Measurements from ENCODE around the gene SKI. TPM values are rescaled to one million over a fixed set of nuclear protein-coding genes. Genes with fewer than 3 reads are reported as not detected.

SKI gene
- total RNA-seq, 1 donor from 2014 or later, result 132 TPM

GRCh38 chr1:2344744-2345296, 116.7 kb downstream of the SKI start:
- Mint-ChIP-seq H3K9me3 (ENCODE audit: unreplicated experiment) (no peaks in the 10 kb centered on the region), H3K27me3 (ENCODE audit: unreplicated experiment) (no peaks in the 10 kb centered on the region), H3K4me1 (ENCODE audit: unreplicated experiment) (no peaks in the 10 kb centered on the region), H3K4me3 (ENCODE audit: unreplicated experiment) (no peak overlapping the region), H3K36me3 (ENCODE audit: unreplicated experiment) (no peaks in the 10 kb centered on the region), H3K27ac (ENCODE audit: unreplicated experiment) (no peak overlapping the region)
- no peak for TF ChIP-seq CTCF (IDR thresholded peaks at IDR 0.05)
- no peak for DNase-seq (ENCODE audit: extremely low spot score, unreplicated experiment)

GRCh38 chr1:2345297-2346075, 117.4 kb downstream of the SKI start:
- Mint-ChIP-seq H3K4me1 (ENCODE audit: unreplicated experiment) (no peaks in the 10 kb centered on the region), H3K27me3 (ENCODE audit: unreplicated experiment) (no peaks in the 10 kb centered on the region), H3K36me3 (ENCODE audit: unreplicated experiment) (no peaks in the 10 kb centered on the region), H3K27ac (ENCODE audit: unreplicated experiment) (no peak overlapping the region), H3K4me3 (ENCODE audit: unreplicated experiment) (no peak overlapping the region), H3K9me3 (ENCODE audit: unreplicated experiment) (no peaks in the 10 kb centered on the region)
- no peak for TF ChIP-seq CTCF (IDR thresholded peaks at IDR 0.05)
- no peak for DNase-seq (ENCODE audit: extremely low spot score, unreplicated experiment)

- no peak for TF ChIP-seq CTCF (IDR thresholded peaks at IDR 0.05)
- Mint-ChIP-seq H3K27ac (ENCODE audit: unreplicated experiment) (no peak overlapping the region), H3K4me3 (ENCODE audit: unreplicated experiment) (no peak overlapping the region), H3K36me3 (ENCODE audit: unreplicated experiment) (no peaks in the 10 kb centered on the region), H3K27me3 (ENCODE audit: unreplicated experiment) (no peaks in the 10 kb centered on the region), H3K9me3 (ENCODE audit: unreplicated experiment) (no peaks in the 10 kb centered on the region), H3K4me1 (ENCODE audit: unreplicated experiment) (no peaks in the 10 kb centered on the region)
- no peak for DNase-seq (ENCODE audit: extremely low spot score, unreplicated experiment)
Observed at GRCh38 chr1:2346691-2347408, 118.7 kb downstream of the SKI start.

GRCh38 chr1:2347409-2347785, 119.3 kb downstream of the SKI start:
- DNase-seq (ENCODE audit: extremely low spot score, unreplicated experiment), result no peak
- no peaks in the 10 kb centered on the region for H3K27me3 Mint-ChIP-seq (ENCODE audit: unreplicated experiment)
- H3K36me3 Mint-ChIP-seq (ENCODE audit: unreplicated experiment), result no peaks in the 10 kb centered on the region
- no peak for TF ChIP-seq CTCF (IDR thresholded peaks at IDR 0.05)
- H3K9me3 Mint-ChIP-seq (ENCODE audit: unreplicated experiment), result no peaks in the 10 kb centered on the region
- H3K27ac Mint-ChIP-seq (ENCODE audit: unreplicated experiment), result no peak overlapping the region
- H3K4me3 Mint-ChIP-seq (ENCODE audit: unreplicated experiment), result no peak overlapping the region
- no peaks in the 10 kb centered on the region for H3K4me1 Mint-ChIP-seq (ENCODE audit: unreplicated experiment)

GRCh38 chr1:2347896-2348295, 119.8 kb downstream of the SKI start:
- Mint-ChIP-seq H3K4me3 (ENCODE audit: unreplicated experiment) (no peak overlapping the region), H3K27me3 (ENCODE audit: unreplicated experiment) (no peaks in the 10 kb centered on the region), H3K36me3 (ENCODE audit: unreplicated experiment) (no peaks in the 10 kb centered on the region), H3K9me3 (ENCODE audit: unreplicated experiment) (no peaks in the 10 kb centered on the region), H3K27ac (ENCODE audit: unreplicated experiment) (no peak overlapping the region), H3K4me1 (ENCODE audit: unreplicated experiment) (no peaks in the 10 kb centered on the region)
- no peak for TF ChIP-seq CTCF (IDR thresholded peaks at IDR 0.05)
- DNase-seq (ENCODE audit: extremely low spot score, unreplicated experiment), result no peak

All from osteocyte (in vitro differentiated cells).